ENCODE data around the gene SLN.
"Not testable (repeated sequence)": the region's sequence is repeated elsewhere in the genome, so short reads cannot be mapped to it uniquely, and the experiment has no call there.

Gene SLN

GRCh38 chr11:107711861-107712755 is at the start of gene SLN:
SLN (minus strand) TSS chr11:107712056.
- no peak for DNase-seq

GRCh38 chr11:107758719-107759355 is 47.0 kb upstream of the SLN start:
- not testable (repeated sequence) for DNase-seq

DNA sequence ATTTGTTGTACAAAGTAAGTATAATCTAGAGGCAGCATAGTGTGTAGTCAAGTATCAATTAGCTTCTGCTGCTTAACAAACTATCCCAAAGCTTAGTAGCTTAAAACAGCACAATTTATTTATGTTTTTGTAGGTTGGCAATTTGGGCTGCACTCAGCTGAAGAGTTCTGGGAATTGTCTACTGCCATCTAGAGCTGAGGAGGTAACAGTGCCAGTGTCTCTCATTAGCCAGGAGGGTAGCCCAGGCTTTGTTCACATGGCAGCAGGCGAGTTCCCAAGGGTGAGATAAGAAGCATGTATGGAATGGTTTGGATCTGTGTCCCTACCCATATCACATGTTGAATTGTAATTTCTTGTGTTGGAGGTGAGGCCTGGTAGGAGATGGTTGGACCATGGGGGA is 45.8 kb upstream of the SLN start:
- DNase-seq = no peak

DNA sequence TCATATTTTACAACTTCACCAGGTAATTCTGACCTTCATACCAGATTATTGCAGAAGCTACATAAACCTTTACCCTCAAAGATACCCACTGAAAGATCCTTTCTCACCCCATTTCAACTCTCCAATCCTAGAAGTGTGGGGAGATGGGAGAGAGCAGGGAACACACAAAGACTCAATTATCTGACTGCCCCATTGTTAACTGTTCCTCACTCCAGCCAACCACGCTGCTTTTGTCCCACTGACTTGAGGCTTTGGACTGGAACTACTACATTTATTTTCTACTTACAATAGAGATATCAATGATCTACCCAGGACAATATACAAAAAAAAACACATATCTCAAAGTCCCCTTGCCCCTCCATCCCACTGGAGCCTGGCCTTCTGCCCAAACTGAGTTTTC is 44.7 kb upstream of the SLN start:
- DNase-seq = no peak

- no peak for DNase-seq
Measured at GRCh38 chr11:107752949-107753822, 41.3 kb upstream of the SLN start.

- DNase-seq = no peak
Measured at GRCh38 chr11:107752508-107752907, 40.7 kb upstream of the SLN start.

GRCh38 chr11:107751082-107751481 is 39.2 kb upstream of the SLN start:
- DNase-seq = no peak

- no peak for DNase-seq
Measured at GRCh38 chr11:107750313-107750712, 38.5 kb upstream of the SLN start.

DNA sequence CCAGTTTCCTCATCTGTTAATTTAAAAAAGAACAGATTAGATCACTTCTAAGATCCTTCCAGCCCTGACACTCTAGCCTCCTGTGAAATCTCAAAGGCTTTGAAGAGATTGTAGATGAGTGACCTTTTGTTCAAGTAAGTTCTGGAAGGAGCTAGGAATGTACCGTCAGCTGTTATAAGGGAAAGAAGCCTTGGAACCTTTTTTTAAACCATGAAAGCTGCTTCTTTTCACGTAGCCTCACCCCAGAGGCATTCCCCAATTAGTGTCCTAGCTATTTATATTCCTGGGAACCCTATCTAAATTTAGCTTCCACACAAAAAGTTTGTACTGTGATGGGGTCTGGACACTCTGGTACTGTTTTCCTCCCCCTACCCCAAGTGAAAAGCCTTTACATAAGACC is 35.8 kb upstream of the SLN start:
- DNase-seq = no peak

DNA sequence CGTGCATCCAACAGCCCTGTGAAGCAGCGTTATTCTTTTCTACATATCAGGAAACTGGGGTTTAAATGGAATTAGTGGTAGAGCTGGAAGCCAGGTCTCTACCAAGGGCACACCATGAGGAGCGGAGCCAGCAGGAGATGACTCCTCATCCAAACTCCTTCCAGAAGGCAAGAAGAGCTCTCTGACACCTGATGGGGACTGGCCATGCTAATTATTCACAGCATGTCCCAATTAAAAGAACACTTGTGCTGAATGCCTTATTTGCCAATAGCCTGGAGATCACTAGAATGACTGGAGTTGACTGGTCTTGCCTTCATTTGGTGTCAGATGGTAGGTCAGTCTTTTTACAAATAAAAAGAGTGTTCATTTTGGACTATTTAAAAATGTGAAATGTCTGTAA is 32.9 kb upstream of the SLN start:
- no peak for DNase-seq

GRCh38 chr11:107743191-107743590 is 31.3 kb upstream of the SLN start:
- no peak for DNase-seq

GRCh38 chr11:107741044-107741823 is 29.4 kb upstream of the SLN start:
- no peak for DNase-seq

- no peak for DNase-seq
Measured at GRCh38 chr11:107740271-107740670, 28.4 kb upstream of the SLN start.

GRCh38 chr11:107736546-107736945 is 24.7 kb upstream of the SLN start:
- no peak for DNase-seq

DNA sequence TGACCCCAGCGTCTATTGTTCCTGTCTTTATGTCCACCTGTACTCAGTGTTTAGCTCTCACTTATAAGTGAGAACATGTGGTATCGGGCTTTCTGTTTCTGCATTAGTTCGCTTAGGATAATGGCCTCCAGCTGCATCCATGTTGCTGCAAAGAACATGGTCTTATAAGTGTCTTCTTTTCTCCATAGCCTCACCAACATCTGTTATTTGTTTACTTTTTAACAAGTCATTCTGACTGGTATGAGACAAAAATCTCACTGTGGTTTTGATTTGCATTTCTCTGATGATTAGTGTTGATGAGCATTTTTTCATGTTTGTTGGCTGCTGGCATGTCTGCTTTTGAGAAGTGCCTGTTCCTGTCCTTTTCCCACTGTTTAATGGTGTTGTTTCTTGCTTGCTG is 21.7 kb upstream of the SLN start:
- no peak for DNase-seq

DNA sequence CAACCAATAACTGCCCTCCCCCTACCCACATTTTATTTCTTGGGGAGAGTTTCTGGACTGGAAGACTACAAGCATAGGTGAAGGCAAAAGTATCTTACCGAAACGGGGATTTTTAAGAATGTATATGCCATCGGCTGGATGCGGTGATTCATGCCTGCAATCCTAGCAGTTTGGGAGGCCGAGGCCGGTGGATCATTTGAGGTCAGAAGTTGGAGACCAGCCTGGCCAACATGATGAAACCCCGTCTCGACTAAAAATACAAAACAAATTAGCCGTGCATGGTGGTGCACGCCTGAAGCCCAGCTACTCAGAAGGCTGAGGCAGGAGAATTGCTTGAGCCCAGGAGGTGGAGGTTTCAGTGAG is 20.8 kb upstream of the SLN start:
- DNase-seq = no peak

DNA sequence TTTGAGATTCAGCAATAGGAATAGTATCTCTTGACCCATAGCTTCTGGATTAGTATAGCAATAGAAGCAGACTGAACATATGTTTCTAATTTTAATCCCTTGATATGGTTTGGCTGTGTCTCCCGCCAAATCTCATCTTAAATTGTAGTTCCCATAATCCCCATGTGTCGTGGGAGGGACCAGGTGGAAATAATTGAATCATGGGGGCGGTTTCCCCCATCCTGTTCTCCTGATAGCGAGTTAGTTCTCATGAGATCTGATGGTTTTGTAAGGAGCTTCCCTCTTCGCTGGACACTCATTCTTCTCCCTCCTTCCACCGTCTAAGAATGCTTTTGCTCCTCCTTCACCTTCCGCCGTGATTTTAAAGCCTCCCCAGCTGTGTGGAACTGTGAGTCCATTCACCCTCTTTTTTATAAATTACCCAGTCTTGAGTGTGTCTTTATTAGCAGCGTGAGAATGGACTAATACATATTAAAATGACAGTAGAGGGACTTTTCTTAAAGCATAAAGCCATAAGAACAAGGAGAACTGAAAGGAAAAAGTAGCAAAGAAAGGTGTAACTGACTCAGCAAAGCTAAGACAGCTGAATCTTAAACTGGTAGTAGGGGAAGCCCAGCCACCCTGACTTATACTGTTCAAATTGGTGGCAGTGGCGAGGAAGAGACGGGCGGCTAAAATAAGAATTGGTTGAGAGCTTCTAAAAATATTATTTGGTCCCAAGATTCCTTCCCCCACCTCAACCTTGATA is 20.3 kb upstream of the SLN start:
- DNase-seq = no peak

DNA sequence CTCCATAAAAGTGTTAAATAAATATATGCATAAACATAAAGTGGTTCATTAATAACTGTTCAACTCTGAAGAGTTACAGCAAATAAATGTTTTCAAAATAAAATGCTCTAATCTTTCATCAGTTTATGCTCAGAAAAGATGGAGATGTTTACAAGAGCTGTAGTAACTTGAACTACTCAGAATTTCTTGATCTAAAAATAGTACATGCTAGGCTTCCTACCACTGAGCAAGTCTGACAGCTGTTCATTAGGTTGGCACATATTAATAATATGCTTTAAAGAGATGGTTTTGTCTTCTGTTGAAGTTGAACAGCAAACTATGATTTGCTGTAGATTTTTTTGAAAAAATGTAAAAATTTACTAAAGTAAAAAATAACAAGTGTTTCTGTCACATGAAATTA is 10.8 kb upstream of the SLN start:
- no peak for DNase-seq

DNA sequence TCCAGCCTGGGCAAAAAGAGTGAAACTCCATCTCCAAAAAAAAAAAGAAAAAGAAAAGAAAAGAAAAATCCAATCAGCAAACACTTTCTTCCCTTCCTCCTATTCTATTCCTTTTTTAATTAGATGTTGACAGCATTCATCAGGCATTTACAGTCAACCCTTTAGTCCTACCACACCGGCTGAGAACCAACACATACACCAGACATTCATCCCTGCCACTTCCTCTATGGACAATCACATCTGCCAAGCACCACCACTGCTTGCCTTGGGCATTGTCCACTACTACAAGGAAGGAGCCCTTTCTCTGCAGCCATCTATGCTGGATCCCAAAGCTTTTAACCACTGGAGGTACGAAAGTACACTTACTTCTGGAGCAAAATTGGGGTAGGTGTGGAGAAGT is 9.4 kb upstream of the SLN start:
- DNase-seq = no peak

GRCh38 chr11:107720303-107720774 is 8.5 kb upstream of the SLN start:
- no peak for DNase-seq

DNA sequence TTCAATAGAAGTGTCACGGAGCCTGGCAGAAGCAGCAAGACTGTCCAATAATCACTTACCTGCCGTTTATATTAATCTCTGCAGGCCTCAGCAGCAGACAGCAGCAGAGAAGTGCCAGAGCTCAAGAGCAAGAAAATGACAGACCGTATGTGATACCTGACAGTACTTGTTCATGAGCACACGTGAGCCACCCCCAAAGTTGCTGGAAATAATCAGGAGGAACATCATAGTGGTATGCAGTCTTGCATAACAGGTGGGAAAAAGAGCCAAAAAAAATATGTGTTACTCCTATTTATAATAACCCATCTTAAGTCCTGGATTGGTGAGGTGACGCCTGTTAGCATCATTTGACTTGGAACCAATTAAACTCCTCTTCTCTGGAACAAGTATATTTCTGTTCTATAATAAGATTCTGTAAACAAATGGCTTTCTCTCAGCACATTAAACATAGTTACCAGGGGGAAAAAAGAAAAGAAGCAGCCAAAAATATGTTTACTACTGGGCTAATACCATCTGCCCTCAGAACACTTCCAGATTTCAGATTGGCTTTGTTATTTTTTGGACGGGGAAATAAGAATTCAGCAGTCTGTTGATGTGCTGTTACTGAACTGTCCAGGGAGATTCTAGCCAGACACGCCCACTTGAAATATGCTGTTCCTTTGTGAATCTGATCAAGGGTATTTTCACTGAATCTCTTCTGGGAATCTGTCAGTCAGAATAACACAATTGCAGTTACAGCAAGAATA is 7.9 kb upstream of the SLN start:
- no peak for DNase-seq

All from NCI-H510A (cell line).